ENCODE results near the gene SLC6A8.
"Not testable (repeated sequence)": the region's sequence is repeated elsewhere in the genome, so short reads cannot be mapped to it uniquely, and the experiment has no call there.

- peak; percentile 29 for TF ChIP-seq CTCF (IDR thresholded peaks at IDR 0.05)
- TF ChIP-seq EZH2, EZH2phosphoT487 (IDR thresholded peaks at IDR 0.05): not testable (repeated sequence)
These were observed 17.8 kb downstream of the SLC6A8 start for GRCh38 chrX:153705403-153706060.

Data from neural progenitor cell (in vitro differentiated cells).